HG03565 (cell line): ENCODE results near the gene ABCA13.

Source experiments
- ATAC-seq: cut with Tn5 transposase; IDR thresholded peaks from one replicate; pipeline ENCODE4 v1.9.1; 2021; ENCODE audit warnings: mild to moderate bottlenecking, moderate library complexity; ENCODE audit not compliant: unreplicated experiment

Gene ABCA13

GRCh38 chr7:48363174-48363573, 191.9 kb downstream of the ABCA13 start:
- no peak for ATAC-seq

DNA sequence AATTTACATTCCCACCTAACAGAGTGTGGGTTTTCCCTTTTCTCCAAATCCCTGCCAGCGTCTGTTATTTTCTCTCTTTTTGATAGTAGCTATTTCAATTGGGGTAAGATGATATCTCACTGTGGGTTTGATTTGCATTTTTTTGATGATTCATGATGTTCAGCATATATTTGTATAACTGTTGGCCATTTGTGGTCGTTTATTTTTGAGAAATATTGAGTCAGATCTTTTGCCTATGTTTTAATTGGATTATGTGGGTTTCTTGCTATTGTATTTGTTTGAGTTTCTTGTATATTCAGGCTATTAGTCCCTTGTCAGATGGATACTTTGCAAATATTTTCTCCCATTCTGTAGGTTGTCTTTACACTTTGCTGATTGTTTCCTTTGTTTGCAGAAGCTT, 193.8 kb downstream of the ABCA13 start:
- no peak for ATAC-seq

DNA sequence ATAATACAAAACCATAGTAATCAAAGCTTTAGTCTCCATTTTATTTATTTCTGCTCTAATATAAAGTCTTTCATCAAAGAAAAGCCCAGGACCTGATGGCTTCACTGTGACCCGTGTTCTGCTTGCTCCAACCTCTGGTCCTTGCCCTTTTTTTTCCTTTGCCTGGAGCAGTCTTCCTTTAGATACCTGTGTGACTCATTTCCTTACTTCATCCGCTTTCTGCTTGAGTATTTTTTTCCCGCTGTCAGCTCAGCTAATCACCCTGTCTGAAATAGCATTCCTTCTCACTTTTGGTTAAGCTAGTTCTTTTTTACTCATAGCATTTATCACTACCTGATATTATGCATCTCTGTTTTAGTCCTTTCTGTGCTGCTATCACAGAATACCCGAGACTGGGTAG, 194.8 kb downstream of the ABCA13 start:
- no peak for ATAC-seq

- no peak for ATAC-seq
These were observed 205.0 kb downstream of the ABCA13 start for GRCh38 chr7:48376263-48376662.

DNA sequence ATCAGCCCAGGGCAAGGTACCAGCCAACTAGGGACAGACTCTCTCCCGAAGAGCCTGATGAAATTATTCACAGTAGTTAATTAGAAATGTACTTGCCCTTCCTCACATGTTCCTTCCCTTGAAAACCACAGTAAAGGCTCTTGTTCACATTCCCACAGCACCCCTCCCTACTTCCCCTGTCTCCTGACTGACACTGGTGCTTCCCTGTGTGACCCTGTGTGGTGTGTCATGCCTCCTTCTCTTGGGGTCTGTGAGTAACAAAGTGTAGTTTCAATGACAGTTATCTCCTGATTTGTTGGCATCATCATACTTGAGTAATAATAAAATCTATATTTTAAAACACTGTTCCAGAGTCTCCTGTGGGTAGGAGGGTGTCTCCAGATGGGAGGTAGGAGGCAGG, 209.7 kb downstream of the ABCA13 start:
- no peak for ATAC-seq

DNA sequence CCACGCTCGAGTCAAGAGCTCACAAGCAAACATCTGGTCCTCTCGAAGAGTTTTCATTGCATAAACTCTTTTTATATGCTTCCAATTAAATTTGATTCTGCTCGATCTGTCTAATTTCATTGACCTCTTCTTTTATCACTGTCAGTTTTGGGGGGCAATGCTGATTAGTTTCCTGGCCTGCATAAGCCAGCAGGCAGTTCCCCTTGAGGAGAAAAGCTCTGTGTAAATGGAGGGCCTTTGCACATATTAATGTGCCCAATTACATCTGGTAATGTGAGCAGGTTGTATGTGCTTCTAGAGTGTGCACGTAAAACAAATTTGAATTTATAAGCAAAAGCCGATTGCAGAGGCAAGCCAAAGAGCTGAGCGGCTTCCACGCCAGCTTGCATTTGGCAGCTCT, 210.3 kb downstream of the ABCA13 start:
- no peak for ATAC-seq

- ATAC-seq: no peak
These were observed 213.0 kb downstream of the ABCA13 start for GRCh38 chr7:48384180-48384752.

- no peak for ATAC-seq
These were observed 216.7 kb downstream of the ABCA13 start for GRCh38 chr7:48387932-48388331.

DNA sequence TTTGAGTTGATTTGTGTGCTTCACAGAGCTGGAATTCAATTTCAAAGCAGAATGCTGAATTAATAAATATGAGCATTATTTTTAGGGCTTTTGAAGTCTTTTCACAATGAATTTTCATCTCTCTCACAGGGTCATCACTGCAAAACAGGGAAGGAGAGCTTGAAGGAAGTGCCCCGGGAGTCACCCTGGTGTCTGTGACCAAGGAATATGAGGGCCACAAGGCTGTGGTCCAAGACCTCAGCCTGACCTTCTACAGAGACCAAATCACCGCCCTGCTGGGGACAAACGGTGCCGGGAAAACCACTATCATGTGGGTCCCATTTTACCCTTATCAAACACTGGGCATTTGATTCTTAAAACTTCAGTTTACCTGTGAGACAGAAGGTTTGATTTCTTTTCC, 217.7 kb downstream of the ABCA13 start:
- ATAC-seq: no peak

GRCh38 chr7:48389977-48390376, 218.7 kb downstream of the ABCA13 start:
- ATAC-seq: peak; percentile 61

- no peak for ATAC-seq
These were observed 219.4 kb downstream of the ABCA13 start for GRCh38 chr7:48390388-48391327.

DNA sequence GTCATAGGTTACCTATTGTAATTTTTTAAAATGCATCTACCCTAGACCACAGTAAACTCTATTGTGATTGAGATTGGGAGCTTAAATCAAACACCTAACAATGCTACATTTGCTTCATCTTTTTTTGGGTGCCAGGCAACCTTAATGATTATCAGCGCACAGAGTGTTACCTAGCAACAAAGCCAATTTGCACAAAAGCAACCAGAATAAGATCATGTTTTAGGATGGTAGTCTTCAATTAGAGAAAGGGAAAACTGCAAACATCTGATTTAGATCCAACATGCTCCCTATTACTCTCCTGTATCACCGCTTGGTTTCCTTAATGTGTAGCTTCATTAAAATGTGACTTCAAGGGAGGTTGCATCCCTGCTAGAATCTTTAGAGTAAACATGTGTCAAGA, 226.9 kb downstream of the ABCA13 start:
- ATAC-seq: no peak

- no peak for ATAC-seq
These were observed 231.5 kb downstream of the ABCA13 start for GRCh38 chr7:48402721-48403120.

GRCh38 chr7:48408731-48409130, 237.5 kb downstream of the ABCA13 start:
- ATAC-seq: no peak

- no peak for ATAC-seq
These were observed 240.4 kb downstream of the ABCA13 start for GRCh38 chr7:48411619-48412018.

- no peak for ATAC-seq
These were observed 242.9 kb downstream of the ABCA13 start for GRCh38 chr7:48414011-48414732.

GRCh38 chr7:48416327-48416908, 245.2 kb downstream of the ABCA13 start:
- ATAC-seq: no peak

- no peak for ATAC-seq
These were observed 248.1 kb downstream of the ABCA13 start for GRCh38 chr7:48419401-48419800.

GRCh38 chr7:48420206-48420605, 248.9 kb downstream of the ABCA13 start:
- no peak for ATAC-seq

- no peak for ATAC-seq
These were observed 250.1 kb downstream of the ABCA13 start for GRCh38 chr7:48421357-48421756.

GRCh38 chr7:48424731-48425130, 253.5 kb downstream of the ABCA13 start:
- ATAC-seq: no peak
